LNCAP (cell line): ENCODE data around the gene OLFML2B.
A peak's percentile ranks its signal among the peaks of the same experiment; 100 is the strongest.

Experiments used
- TF ChIP-seq, protein P1 (sequence below): fragments of 450-650 bp; IDR thresholded peaks from 2 replicates; pipeline ENCODE4 v1.5.1; 2017; ENCODE audit warnings: mild to moderate bottlenecking

The OLFML2B gene

DNA sequence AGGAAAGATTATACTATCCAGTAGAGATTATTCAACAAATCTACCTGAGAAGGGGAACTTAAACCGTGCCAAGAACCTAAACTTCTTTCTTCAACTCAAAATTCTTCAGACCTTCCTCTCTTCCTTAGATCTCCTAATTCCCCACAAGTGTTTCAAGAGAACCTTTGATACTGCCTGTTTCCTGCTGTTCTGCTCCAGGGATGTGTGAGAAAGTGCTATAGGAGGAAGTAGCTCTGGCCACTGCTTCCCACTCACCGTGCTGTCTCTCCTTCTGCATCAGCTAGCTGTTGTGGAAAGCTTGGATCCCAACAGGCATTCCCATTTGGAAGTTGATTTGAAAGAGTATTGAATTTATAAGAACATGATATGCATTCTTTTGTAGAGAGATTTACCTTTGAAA, 41.3 kb upstream of the OLFML2B start:
- TF ChIP-seq, protein P1, sequence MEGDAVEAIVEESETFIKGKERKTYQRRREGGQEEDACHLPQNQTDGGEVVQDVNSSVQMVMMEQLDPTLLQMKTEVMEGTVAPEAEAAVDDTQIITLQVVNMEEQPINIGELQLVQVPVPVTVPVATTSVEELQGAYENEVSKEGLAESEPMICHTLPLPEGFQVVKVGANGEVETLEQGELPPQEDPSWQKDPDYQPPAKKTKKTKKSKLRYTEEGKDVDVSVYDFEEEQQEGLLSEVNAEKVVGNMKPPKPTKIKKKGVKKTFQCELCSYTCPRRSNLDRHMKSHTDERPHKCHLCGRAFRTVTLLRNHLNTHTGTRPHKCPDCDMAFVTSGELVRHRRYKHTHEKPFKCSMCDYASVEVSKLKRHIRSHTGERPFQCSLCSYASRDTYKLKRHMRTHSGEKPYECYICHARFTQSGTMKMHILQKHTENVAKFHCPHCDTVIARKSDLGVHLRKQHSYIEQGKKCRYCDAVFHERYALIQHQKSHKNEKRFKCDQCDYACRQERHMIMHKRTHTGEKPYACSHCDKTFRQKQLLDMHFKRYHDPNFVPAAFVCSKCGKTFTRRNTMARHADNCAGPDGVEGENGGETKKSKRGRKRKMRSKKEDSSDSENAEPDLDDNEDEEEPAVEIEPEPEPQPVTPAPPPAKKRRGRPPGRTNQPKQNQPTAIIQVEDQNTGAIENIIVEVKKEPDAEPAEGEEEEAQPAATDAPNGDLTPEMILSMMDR: no peak

DNA sequence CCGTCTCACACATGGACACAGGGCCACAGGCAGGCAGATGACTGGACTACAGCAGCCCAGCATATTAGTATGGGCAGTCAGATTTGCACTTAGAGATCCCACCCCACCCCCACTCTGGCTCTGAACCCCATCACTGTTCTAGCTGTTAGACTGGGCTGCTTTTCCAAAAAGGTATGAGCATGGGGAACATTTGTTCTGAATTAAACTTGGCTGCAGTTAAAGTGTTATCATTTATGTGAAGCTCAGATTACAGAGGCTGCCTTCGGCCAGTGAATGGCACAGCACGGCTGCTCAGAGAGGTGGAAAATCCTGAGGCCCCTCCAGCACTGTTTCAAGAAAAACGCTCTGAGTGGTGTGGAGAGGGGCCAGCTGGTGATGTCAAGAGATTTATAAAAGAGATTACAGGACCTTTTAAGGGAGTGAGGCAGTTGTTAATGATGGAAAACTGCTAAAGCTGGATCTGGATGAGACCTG, 38.9 kb upstream of the OLFML2B start:
- TF ChIP-seq, protein P1: no peak

DNA sequence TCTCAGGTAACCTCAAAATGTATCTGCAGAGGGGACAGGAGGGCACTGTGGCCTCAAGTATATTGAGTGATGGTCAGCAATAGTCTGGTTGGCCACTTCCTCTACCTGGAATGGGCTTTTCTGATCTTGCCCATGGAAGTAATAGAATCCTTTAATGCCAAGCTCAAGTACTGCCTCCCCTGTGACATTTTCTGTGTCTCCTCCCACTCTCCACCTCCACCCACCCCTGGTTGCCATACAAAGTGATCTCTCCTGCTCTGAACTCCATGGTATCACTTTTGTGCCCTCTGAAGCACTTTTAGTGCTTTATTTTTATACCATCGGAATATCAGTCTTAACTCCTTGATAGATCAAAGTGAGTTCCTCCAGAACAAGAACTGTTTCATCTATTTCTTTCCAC, 36.6 kb upstream of the OLFML2B start:
- TF ChIP-seq, protein P1: no peak

DNA sequence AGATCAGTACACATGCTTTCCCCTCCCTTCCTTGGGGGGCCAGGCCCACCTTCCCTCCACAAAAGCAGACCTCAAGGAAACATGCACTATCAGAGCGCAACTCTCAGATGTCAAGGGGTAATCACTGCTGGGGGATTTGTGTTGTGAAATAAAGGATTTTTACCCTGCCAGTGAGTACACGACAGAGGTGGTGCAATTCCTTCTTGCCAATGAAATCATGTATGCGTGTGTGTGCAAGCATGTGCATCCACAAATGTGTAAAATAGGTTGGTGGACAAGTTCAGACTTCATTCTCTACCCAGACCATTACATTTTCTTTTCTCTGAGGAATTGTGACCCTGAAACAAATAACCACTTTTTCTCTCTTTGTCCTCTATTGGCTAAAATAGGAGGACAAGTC, 36.1 kb upstream of the OLFML2B start:
- TF ChIP-seq, protein P1: no peak

DNA sequence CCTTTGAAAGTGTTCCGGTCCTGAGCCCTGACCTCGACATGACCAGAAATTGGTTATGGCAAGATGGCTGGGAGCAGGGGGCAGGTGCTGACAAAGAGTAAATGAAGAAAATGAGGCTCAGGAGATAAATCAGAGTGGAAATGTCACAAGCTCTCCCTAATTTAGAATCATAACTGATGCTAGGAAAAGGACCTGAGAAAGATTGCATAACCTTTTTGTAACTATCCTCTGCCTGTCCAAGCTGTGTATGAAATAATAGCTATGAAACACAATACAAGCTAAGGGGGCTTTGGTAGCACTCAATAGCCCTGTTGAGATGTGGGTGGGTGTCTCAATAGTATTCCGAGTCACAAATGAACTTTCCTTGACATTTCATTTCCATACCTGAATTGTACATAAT, 32.9 kb upstream of the OLFML2B start:
- TF ChIP-seq, protein P1: no peak

DNA sequence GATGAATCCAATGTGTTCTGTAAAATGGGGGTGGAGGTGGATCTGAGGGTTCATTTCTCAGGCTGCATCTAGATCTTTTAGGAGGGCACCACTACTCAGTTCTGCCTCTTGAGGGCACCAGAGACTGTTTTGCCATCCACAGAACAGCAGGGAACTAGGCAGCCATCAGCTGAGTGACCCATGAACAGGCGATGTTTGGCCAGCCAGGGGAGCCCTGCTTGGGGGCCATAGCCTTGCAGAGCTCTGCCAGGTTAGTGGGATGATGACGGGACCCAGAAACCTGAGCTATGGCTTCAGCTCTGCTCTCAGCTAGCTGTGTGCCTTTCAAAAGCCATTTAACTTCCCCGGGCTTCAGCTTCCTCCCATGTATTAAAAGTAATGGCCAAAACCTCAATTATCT, 32.4 kb upstream of the OLFML2B start:
- TF ChIP-seq, protein P1: peak; percentile 98

DNA sequence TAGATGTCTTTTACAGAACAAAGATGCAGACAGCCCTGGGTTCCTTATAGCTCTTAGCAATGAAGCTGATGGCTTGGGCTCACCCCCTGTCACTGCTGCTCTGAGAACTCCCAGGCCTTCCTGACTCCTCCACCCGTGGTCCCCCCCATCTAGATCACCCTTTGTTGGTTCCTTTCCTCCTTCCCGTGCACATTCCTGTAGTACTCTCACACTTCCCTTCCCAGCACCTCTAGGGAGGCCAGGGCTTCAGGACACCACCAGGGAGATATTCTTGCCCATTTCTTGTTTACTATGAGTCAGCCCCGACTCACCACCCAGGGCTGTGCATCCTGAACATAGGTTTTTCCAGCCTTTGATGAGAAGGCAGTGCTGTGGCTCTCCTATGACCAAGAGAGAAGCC, 31.4 kb upstream of the OLFML2B start:
- TF ChIP-seq, protein P1: no peak

DNA sequence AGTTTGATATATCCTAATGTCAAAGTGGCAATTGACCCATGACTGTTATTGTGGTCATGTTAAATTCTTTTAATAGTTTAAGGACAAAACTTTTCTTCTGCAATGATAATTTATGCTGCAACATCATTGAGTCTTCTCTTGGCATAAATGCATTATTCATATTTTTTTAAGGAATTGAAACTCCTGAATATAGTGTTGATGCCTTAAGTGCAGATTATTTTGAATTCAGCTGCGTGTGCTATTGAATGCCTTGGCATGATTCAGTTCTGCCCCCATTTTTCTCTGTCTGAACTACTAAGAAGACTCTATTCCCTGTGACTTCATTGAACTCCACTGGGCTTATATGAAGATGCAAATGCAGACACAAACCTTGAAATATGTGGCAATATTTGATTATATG, 23.3 kb upstream of the OLFML2B start:
- TF ChIP-seq, protein P1: no peak
